ENCODE measurements around the gene MYOM3. TPM values are rescaled to one million over a fixed set of nuclear protein-coding genes. Genes with fewer than 3 reads are reported as not detected.

The MYOM3 gene
- total and polyA plus RNA-seq, 2 of the 13 experiments (the other 11 are each of a cell fraction or from before 2014, with no cell fraction given), result 5.8 to 15.3 TPM

- Histone ChIP-seq H3K79me2 (ENCODE audit: insufficient read depth, low read length) (no peaks in the 10 kb centered on the region), H4K20me1 (ENCODE audit: insufficient read depth, low read length) (no peaks in the 10 kb centered on the region), H3K4me3 (replicated peaks in 1 of 3; ENCODE audit: insufficient read depth in 1 of 3, low read depth in 2 of 3, low read length in 3 of 3) (no peak overlapping the region), H3K27me3 (ENCODE audit: control insufficient read depth in 1 of 2, insufficient read depth in 2 of 2, low read length in 2 of 2) (no peaks in the 10 kb centered on the region), H3K4me1 (ENCODE audit: insufficient read depth, low read length) (peaks cover 11% of the 10 kb centered on the region), H3K4me2 (ENCODE audit: low read depth, low read length) (no peak overlapping the region), H3K9ac (ENCODE audit: insufficient read depth, low read depth, low read length) (no peak overlapping the region), H3K27ac (ENCODE audit: extremely low read length, insufficient read depth, low read length) (no peak overlapping the region), H2AFZ (ENCODE audit: low read length) (no peak overlapping the region), H3K36me3 (replicated peaks in 1 of 2; ENCODE audit: control insufficient read depth in 1 of 2, insufficient read depth in 2 of 2, low read length in 2 of 2) (peaks cover 0 to 22% of the 10 kb centered on the region in 2 experiments; a peak in 3 of 5 replicates), H3K9me3 (ENCODE audit: low read length) (no peaks in the 10 kb centered on the region)
- ATAC-seq (no peak), DNase-seq (ENCODE audit: low spot score) (no peak), FAIRE-seq (no peak)
- ChIA-PET CTCF (ENCODE audit: low intra/inter-chr PET ratio, low total read pairs) (no interaction called here), POLR2A (interaction anchor here (1.1 kb wide), 1 partner anchor 13 kb away, joined by 3 read pairs; the partner anchor contains the start of gene MYOM3)
- TF ChIP-seq SMAD9 (CRISPR knock-in tag; IDR thresholded peaks at IDR 0.05) (no peak), SOX13 (IDR thresholded peaks at IDR 0.05) (no peak), SOX13 (CRISPR knock-in tag; conservative IDR thresholded peaks at IDR 0.05 in 1 of 2, IDR thresholded peaks at IDR 0.05 in 1 of 2) (no peak), TOPORS (CRISPR knock-in tag; IDR thresholded peaks at IDR 0.05) (no peak), CERS6 (CRISPR knock-in tag; IDR thresholded peaks at IDR 0.05) (no peak), MAFG (CRISPR knock-in tag; IDR thresholded peaks at IDR 0.05) (no peak), ZBTB42 (CRISPR knock-in tag; IDR thresholded peaks at IDR 0.05) (no peak), CHD4 (IDR thresholded peaks at IDR 0.05; ENCODE audit: borderline replicate concordance, low read length) (no peak), AGO2 (optimal IDR thresholded peaks at IDR 0.05; ENCODE audit: low read depth, low read length) (no peak), ZNF7 (CRISPR knock-in tag; IDR thresholded peaks at IDR 0.05) (no peak), ZNF44 (CRISPR knock-in tag; IDR thresholded peaks at IDR 0.05) (no peak), SP4 (CRISPR knock-in tag; IDR thresholded peaks at IDR 0.05) (no peak), DBP (CRISPR knock-in tag; IDR thresholded peaks at IDR 0.05; ENCODE audit: not compliant biosample characterization) (no peak), RBM22 (optimal IDR thresholded peaks at IDR 0.05; ENCODE audit: low read length) (no peak), RORA (CRISPR knock-in tag; IDR thresholded peaks at IDR 0.05) (no peak), FOXP4 (CRISPR knock-in tag; IDR thresholded peaks at IDR 0.05) (no peak), ZNF362 (CRISPR knock-in tag; IDR thresholded peaks at IDR 0.05; ENCODE audit: borderline replicate concordance) (no peak), ZNF576 (CRISPR knock-in tag; IDR thresholded peaks at IDR 0.05) (no peak), PLSCR1 (CRISPR knock-in tag; IDR thresholded peaks at IDR 0.05; ENCODE audit: borderline replicate concordance) (no peak), ZNF510 (CRISPR knock-in tag; IDR thresholded peaks at IDR 0.05; ENCODE audit: low read depth) (no peak), ZNF24 (IDR thresholded peaks at IDR 0.05) (no peak)
- intact Hi-C loops (cut with micrococcal nuclease; ENCODE audit: unreplicated experiment), result no loop called here
- WGBS (ENCODE audit: low lambda C conversion rate), result 93% methylated on average over 4 of the region's 4 CpGs
- in situ Hi-C loops (cut with HindIII; ENCODE audit: extremely low pct_ligation_motif_present, low pct_unique_long_range_greater_than_20kb), result no loop called here
- BruUV-seq (replicated peaks), result no TSS peak
These were observed 13.5 kb upstream of the MYOM3 start for GRCh38 chr1:24125456-24125855.

Data from HepG2 (cell line).